DMS114 treated with DMSO at 0.1 percent for 48 hours (cell line): ENCODE results near the gene EIF5A.
"Not testable (repeated sequence)": the region's sequence is repeated elsewhere in the genome, so short reads cannot be mapped to it uniquely, and the experiment has no call there.

ENCODE experiments used
- DNase-seq: peaks from one replicate; lab custom pipeline; 2025; ENCODE audit not compliant: unreplicated experiment; lab: John Stamatoyannopoulos, UW

EIF5A gene

DNA sequence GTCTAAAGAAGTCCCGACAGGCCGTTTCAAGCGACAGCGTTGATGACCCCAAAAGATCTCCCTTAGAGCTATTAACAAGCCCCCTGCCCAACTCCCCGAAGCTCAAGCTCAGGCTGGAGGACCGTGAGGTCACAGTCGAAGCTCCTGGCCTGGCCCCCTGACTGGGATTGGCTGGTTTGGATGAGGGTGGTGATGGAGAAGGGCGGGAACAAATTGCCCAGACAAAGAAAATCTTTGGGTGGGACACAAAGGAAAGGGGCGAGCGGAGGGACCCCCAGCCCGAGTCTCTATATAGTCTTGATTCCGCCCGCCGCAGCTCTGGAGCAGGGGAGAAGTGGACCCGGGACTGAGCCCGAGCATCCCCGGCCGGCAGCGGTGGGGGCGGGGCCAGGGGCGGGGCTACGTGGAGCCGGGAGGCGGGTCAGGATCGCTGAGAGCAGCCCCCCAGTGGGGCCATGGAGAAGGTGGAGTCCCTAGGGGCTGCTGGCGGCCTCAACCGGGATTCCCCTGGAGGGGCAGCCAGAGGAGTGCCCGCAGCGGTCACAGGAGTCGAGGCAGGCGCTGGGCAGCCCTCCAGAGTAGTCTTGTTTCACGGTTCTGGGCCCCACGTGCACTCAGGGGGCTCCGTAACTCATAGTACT is 22.7 kb downstream of the EIF5A start:
- DNase-seq, result peak; percentile 70

- DNase-seq, result no peak
These were observed 23.2 kb downstream of the EIF5A start for GRCh38 chr17:7330638-7331015.

DNA sequence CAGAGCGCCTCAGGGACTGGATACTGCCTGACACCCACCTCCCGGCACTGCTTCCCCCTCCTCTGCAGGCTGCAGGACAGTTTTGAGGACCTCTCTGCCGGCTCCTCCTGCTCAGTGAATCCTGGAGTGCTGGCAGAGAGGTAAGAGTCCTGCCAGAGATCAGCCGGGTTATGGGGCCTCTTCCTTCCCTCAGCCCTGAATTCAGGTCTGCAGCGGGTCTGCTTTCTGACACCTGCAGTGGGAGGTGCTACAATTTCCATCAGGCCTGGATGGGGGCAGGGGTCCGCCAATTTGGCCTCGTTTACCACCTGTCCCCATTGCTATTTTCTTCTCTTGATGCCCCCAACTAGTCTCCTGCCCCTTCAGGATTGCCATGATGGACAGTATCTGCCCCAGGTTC is 24.7 kb downstream of the EIF5A start:
- no peak for DNase-seq

- DNase-seq, result not testable (repeated sequence)
These were observed 25.2 kb downstream of the EIF5A start for GRCh38 chr17:7332600-7333069.

DNA sequence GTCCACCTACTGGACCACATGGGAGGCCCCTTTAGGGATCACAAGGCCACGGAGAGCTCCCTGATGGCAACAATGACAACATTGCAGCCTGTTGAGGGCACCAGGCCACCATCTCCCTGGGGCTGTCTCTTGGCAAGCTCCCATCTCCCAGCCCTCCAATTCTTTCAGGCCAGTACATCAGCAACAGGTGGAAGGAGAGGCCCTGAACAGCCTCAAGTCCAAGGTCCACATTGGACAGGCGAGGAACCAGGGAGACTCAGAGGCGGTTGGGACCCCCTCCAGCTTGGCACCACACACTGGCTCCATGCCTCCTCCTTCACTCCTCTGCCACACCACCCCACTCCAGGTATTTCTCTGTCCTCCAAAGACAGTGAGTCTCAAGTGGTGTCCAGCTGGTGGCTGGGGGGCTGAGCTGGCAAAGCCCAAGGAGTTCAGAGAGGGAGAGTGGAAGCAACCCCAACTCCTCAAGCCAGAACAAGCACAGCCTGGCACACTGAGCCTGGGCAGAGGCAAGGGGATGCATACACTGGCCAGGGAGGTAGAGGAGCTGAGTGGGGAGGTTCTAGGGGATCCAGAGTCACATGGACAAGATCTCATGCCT is 27.6 kb downstream of the EIF5A start:
- no peak for DNase-seq

GRCh38 chr17:7335765-7336164 is 28.3 kb downstream of the EIF5A start:
- not testable (repeated sequence) for DNase-seq

DNA sequence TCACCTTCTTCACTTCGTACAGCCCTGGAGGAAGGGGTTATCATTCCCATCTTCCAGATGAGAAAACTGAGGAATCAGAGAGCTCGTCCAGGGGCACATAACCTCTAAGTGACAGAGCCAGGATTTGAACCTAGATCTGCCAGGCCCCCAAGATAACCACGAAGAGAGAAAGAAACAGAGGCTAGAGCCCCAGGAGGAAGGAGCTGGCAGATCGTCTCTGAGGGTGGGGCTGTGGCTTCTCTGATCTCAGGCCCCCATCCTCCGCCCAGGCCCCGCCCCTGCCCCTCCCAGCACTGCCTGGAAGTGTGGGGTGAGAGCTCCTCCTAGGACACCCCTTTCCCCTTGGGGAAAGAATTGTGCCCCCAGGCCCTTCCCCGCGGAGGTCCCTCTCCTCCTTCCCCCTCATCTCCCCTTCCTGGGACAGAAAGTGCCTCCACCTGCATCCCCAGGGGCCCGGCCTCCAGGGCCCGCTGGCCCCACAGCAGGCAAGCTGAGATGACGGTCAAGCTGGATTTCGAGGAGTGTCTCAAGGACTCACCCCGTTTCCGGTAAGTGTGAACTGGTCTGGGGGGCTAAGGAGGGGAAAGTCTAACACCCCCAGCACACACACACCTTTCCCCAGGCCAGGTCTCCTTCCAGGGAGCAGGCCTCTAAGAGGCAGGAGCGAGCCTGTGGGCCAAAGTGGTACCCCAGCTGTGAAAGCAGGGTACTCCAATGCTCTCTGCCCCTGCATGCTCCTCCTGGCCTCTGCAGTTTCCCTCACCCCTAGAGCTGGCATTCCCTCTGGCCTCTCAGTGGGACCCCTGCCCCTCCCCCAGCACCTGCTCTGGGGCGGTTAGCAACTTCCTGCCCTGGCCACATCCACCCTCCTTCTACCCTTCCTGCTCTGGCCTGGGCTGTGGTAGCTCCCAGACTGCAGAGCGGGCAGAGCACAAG is 29.1 kb downstream of the EIF5A start, which contains the start of gene ACAP1:
Gene ACAP1, plus strand, starts transcription at position 290 of the 936 bp plus-strand sequence. Its CDS starts 206 bp downstream, at position 496.
- DNase-seq, result no peak

- not testable (repeated sequence) for DNase-seq
These were observed 30.2 kb downstream of the EIF5A start for GRCh38 chr17:7337600-7337999.

GRCh38 chr17:7340179-7340578 is 32.8 kb downstream of the EIF5A start:
- DNase-seq, result no peak

GRCh38 chr17:7341842-7342241 is 34.4 kb downstream of the EIF5A start:
- DNase-seq, result no peak

DNA sequence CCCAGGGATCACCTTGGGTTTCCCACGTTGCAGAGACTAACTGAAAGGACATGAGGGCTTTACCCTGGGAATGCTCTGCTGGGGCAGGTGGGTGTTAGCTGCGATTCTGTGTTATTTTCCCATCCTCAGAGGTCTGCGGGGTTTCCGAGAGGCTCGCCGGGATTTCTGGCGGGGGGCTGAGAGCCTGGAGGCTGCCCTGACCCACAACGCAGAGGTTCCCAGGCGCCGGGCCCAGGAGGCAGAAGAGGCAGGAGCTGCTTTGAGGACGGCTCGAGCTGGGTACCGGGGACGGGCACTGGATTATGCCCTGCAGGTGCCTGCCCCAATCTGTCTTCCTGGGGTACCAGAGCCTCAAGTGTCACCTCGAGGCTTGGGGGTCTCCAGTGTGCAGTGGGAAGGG is 35.8 kb downstream of the EIF5A start:
- DNase-seq, result no peak

DNA sequence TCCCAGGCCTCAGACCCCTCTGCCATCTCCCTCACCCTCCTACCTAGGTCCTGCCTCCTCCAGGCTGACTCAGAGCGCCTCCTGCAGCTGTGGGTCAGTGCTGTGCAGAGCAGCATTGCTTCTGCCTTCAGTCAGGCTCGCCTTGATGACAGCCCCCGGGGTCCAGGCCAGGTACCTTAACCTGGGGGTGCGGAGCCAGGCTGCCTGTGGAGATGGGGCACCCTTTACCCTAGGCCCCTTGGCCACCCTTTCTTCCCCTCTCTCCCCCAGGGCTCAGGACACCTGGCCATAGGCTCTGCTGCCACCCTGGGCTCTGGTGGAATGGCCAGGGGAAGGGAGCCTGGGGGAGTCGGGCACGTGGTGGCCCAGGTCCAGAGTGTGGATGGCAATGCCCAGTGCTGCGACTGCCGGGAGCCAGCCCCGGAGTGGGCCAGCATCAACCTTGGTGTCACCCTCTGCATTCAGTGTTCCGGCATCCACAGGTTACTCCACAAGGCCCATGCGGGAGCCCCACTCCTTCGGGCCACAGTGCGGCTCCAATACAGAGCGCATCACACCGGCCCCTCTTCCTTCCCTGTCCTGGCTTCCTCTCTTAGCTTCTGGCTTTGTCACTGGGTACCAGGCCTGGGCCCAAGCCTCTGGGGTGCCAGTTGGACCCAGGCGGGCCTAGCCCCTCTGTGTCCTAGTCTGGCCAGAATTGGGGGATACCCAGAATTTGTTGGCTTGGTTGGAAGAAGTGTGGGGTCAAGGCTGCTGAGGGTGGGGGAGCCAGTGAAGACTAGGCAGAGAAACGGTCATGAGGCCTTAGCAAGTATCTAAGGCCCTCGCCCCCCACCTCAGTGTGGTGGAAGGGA is 39.6 kb downstream of the EIF5A start:
- DNase-seq, result no peak

GRCh38 chr17:7347630-7348477 is 40.4 kb downstream of the EIF5A start:
- no peak for DNase-seq

GRCh38 chr17:7348478-7349242 is 41.2 kb downstream of the EIF5A start:
- no peak for DNase-seq

GRCh38 chr17:7351665-7352502 is 44.5 kb downstream of the EIF5A start, which contains the start of gene KCTD11:
KCTD11 (plus strand) TSS chr17:7352162.
- peak; percentile 63 for DNase-seq

DNA sequence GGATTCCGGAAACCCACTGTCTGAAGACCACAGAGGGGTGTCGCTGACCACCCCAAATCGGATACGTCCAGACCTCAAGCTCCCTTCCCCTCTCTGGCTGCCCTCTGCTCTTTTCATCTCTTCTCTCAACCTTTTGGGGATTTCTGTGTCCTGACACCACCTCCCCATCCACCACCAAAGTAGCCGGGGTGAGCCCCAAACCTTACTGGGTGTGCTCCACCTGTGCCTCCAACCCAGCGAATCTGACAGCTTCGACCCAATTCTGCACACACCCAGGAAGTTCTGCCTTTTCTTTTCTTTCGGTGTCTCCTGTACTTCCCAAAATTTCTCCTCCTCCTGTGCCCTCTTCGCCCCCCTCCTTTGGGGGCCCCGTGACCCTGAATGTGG is 45.1 kb downstream of the EIF5A start:
- no peak for DNase-seq

DNA sequence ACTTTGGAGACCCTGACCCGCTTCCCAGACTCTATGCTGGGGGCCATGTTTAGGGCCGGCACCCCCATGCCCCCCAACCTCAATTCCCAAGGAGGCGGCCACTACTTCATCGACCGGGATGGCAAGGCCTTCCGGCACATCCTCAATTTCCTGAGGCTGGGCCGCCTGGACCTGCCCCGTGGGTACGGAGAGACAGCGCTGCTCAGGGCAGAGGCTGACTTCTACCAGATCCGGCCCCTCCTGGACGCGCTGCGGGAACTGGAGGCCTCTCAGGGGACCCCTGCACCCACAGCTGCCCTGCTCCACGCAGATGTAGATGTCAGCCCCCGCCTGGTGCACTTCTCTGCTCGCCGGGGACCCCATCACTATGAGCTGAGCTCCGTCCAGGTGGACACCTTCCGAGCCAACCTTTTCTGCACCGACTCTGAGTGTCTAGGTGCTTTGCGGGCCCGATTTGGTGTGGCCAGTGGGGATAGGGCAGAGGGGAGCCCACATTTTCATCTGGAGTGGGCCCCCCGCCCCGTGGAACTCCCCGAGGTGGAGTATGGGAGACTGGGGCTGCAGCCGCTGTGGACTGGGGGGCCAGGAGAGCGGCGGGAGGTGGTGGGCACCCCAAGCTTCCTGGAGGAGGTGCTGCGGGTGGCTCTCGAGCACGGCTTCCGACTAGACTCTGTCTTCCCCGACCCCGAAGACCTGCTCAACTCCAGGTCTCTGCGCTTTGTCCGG is 45.6 kb downstream of the EIF5A start:
- DNase-seq, result no peak
